Epithelial cell of esophagus (primary cell): ENCODE measurements around the gene TIMM10.

ENCODE experiments used
- DNase-seq: peaks from one replicate; pipeline ENCODE4 v3.0.0; 2010; ENCODE audit warnings: low read depth
- H3K4me3 ChIP-seq: 2 replicates; pipeline ENCODE4 v1.5.1; 2011; ENCODE audit warnings: mild to moderate bottlenecking, low read length, control low read depth
- CTCF ChIP-seq: IDR thresholded peaks from 2 replicates; pipeline ENCODE4 v1.5.1; 2011; ENCODE audit warnings: low read depth, mild to moderate bottlenecking, low read length, control low read depth, inconsistent platforms; ENCODE audit not compliant: insufficient read depth; ENCODE audit errors: missing control alignments

TIMM10 gene

DNA sequence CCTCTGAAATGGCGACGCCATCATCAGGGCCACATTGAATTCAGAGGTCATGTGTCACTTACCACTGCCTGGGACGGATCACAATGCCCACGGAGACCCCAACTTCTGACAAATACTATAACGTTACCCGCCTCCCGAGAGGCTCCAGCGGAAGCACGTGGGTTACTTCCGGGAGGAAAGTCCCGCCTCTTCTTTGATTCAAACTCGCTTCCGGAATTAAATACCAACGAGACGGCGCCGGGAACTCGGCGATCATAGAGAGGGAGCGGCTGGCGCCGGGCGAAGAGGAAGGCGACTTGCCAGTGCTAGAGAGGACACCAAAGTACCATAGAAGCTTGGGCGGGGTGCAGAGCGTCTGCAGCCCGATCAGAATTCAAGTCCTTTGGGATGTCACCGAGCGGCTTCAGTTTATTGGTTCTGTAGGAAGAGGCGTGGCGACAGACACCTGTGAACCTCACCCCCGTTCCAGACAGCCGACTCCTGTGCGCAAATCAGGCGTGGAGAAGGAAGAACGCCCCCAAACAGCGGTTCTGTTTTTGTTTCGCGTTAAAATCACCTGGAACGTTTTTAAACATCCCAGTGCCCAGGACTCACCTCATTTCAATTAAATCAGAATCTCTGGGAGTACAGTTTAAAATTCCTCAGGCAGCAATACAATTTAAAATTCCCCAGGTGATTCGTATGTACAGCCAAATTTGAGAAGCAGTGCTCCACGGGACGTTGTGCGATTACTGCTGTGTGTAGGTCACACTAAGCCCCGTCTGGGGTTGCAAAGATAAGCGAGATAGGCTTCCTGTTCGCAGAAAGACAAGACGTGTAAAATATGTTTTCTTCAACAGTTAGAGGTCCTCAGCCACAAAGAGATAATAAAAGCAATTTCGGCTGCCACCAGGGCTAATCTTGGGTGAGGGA lies at the start of gene TIMM10:
Gene TIMM10, minus strand, starts transcription at position 159 of the 912 bp plus-strand sequence. CDS start 565 bp downstream, outside the sequence.
- DNase-seq: peak; percentile 100
- peak within 1 kb of the TSS; percentile 99 for H3K4me3 ChIP-seq
- TF ChIP-seq CTCF: no peak

DNA sequence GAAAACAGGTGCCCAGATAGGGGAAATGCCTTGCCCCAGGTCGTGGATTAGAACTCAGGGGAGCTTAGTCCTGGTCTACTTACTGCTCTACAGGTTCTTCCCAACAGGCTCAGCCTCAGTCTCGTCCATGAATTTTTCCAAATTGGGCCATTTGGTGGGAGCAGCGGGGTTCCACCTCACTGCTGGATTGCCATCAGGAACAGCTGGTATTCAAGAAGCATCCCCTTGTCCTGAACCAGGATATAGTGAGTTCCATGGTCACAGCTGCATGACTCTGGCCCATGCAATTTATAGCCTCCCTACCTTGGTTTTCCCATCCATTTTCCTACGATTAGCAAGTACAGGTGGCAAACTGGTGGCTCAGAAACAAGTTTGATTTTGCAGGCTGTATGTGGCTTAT lies 43.5 kb upstream of the TIMM10 start:
- no peak for DNase-seq
- no peak for TF ChIP-seq CTCF
- no peak overlapping the region for H3K4me3 ChIP-seq

DNA sequence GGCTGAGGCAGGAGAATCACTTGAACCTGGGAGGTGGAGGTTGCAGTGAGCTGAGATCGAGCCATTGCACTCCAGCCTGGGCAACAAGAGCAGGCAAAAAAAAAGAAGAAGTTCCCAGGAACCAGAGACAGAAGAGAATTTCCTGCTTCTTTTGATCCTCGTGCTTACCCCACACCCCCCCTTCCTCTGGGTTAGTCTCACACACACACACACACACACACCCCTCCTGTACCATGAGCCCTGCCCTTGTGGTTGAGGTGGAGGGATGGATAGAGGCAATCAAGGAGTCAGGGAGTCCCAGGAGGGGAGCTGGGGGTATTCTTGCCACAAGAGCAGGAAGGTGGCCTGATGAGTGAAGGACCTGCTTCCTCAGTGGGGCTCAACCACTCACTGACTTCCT lies 41.1 kb upstream of the TIMM10 start:
- no peak overlapping the region for H3K4me3 ChIP-seq
- no peak for DNase-seq
- TF ChIP-seq CTCF: no peak

GRCh38 chr11:57568330-57568766 lies 37.8 kb upstream of the TIMM10 start:
- peak overlapping the region; percentile 65 for H3K4me3 ChIP-seq
- TF ChIP-seq CTCF: peak; percentile 92
- DNase-seq: peak; percentile 78

DNA sequence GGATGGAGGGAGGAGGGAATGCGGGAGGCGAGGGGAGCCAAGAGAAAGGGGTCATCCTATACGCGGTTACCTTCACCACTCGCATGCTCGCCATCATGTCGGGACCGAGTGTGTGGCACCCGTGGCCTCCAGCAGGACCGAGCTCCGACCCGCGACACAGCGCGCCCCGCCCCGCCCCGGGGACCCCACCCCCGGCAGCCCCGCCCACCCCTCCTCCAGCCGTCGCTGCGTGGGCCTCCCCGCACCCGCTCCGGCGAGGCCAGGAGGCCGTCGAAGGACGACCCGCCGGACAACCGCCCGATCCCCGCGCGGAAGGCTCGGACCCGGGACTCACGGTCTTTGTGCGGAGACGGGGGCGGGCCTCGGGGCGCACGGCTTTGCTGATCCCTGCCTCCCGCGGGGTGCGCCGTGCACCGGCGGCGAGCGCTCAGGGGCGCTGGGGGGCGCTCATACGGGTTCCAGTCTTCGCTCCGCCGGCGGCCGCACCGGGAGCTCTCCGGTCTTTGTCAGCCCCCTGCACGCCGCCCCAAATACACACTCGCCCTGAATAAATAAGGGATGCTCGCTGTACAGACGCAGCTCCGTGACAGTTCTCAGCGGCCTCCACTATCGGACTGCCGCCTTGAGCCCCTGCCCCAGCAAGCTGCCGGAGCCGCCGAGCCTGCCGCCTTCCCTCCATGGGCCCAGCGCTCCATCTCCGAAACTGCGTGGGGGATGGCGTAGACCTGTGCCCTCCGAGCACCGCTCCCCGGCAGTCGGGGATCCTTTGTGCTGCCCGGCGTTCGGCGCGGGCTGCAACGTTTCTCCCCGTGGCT lies 37.2 kb upstream of the TIMM10 start, which contains the start of gene UBE2L6:
Gene UBE2L6, minus strand, starts transcription at position 158 of the 815 bp plus-strand sequence. Its CDS starts 61 bp downstream, at position 97.
- no peak for TF ChIP-seq CTCF
- peak; percentile 26 for DNase-seq

DNA sequence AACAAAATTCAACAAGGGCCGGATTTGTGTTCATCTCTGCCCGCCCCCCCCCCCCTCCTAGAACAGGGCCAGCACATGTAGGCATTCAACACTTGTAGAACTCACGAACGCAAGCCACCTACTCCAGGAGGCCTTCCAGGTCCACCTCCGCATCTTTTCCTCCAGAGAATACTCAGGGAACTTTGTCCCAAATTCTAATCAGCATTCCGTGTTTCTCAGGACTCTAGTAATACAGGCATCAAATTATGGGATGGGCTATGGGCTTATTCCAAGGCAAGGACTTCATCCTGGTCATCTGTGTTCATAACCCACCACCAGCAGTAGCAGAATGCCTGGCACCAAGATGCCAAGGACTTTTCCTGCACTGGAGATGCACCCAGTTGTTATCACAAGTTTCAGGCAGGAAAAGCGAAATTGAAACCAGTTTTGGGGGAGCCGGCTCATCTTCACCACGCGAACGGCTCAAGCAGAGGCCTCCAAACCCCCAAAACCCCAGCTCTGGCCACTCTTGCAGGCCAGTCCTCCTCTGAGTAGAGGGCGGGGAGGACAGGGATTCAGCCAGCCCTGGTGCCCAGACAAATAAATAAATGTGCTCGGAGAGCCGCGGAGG lies 36.5 kb upstream of the TIMM10 start:
- TF ChIP-seq CTCF: no peak
- H3K4me3 ChIP-seq: peak overlapping the region; percentile 65
- no peak for DNase-seq

More for the DNA sequence above, 37.2 kb upstream of the TIMM10 start, which contains the start of gene UBE2L6:
- peak within 1 kb of the TSS; percentile 65 for H3K4me3 ChIP-seq
